Parathyroid adenoma (tissue), 2 donors: ENCODE measurements around the gene NEIL1.
"Not testable (repeated sequence)": the region's sequence is repeated elsewhere in the genome, so short reads cannot be mapped to it uniquely, and the experiment has no call there.

Experiments used
- H2AFZ ChIP-seq: fragments of 300-600 bp; sonication (generic); one replicate; pipeline ENCODE4 v1.7.0; 2017; ENCODE audit warnings: antibody characterized with exemption, mild to moderate bottlenecking
- H3K27ac ChIP-seq: fragments of 300-600 bp; sonication (generic); one replicate; pipeline ENCODE4 v1.7.0; 2017
- H3K27me3 ChIP-seq: fragments of 300-600 bp; sonication (generic); one replicate; pipeline ENCODE4 v1.7.0; 2017; ENCODE audit warnings: low read length; ENCODE audit not compliant: control insufficient read depth, insufficient read depth
- H3K36me3 ChIP-seq: fragments of 300-600 bp; sonication (generic); one replicate; pipeline ENCODE4 v1.7.0; 2017; ENCODE audit warnings: low read length; ENCODE audit not compliant: control insufficient read depth, insufficient read depth
- H3K4me1 ChIP-seq: fragments of 300-600 bp; sonication (generic); one replicate; pipeline ENCODE4 v1.7.0; 2017; ENCODE audit warnings: control low read depth
- H3K4me2 ChIP-seq: fragments of 300-600 bp; sonication (generic); one replicate; pipeline ENCODE4 v1.7.0; 2017; ENCODE audit warnings: low read length
- H3K4me3 ChIP-seq: fragments of 300-600 bp; sonication (generic); one replicate; pipeline ENCODE4 v1.7.0; 2017; ENCODE audit warnings: low read depth, low read length
- H3K79me2 ChIP-seq: fragments of 300-600 bp; sonication (generic); one replicate; pipeline ENCODE4 v1.7.0; 2017; ENCODE audit warnings: control low read depth
- H3K9ac ChIP-seq: fragments of 300-600 bp; sonication (generic); one replicate; pipeline ENCODE4 v1.7.0; 2017; ENCODE audit warnings: mild to moderate bottlenecking
- H3K9me3 ChIP-seq: fragments of 300-600 bp; sonication (generic); one replicate; pipeline ENCODE4 v1.7.0; 2017; ENCODE audit warnings: low read length; ENCODE audit not compliant: control insufficient read depth
- TF ChIP-seq, protein P1 (sequence below): fragments of 300-600 bp; sonication (generic); IDR thresholded peaks from one replicate; pipeline ENCODE4 v1.7.0; 2017; ENCODE audit warnings: antibody characterized with exemption, mild to moderate bottlenecking
- donor health status: primary hyperparathyroidism.

NEIL1 gene

DNA sequence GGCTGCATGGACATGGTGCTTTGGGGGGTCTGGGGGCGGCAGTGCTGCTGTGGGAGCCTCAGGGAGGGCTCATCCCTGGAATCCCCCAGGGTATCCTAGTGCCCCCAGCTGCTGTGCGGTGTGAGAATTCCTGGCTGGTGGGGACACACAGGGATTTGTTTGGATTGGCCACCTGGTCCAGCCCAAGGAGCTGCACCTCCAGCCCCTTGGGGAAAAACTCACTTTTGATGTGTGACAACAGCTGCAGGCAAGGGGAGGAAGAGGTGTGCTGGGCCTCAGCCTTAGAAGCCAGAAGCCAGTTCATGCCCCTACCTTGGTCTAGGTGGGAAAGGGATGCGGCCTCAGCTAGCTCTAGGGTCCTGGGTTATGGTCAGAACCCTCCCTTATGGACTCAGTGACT, 19.3 kb upstream of the NEIL1 start:
- no peak overlapping the region for H3K9ac ChIP-seq
- no peaks in the 10 kb centered on the region for H3K27me3 ChIP-seq
- no peaks in the 10 kb centered on the region for H3K79me2 ChIP-seq
- no peaks in the 10 kb centered on the region for H3K4me1 ChIP-seq
- TF ChIP-seq, protein P1, sequence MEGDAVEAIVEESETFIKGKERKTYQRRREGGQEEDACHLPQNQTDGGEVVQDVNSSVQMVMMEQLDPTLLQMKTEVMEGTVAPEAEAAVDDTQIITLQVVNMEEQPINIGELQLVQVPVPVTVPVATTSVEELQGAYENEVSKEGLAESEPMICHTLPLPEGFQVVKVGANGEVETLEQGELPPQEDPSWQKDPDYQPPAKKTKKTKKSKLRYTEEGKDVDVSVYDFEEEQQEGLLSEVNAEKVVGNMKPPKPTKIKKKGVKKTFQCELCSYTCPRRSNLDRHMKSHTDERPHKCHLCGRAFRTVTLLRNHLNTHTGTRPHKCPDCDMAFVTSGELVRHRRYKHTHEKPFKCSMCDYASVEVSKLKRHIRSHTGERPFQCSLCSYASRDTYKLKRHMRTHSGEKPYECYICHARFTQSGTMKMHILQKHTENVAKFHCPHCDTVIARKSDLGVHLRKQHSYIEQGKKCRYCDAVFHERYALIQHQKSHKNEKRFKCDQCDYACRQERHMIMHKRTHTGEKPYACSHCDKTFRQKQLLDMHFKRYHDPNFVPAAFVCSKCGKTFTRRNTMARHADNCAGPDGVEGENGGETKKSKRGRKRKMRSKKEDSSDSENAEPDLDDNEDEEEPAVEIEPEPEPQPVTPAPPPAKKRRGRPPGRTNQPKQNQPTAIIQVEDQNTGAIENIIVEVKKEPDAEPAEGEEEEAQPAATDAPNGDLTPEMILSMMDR, result no peak
- H2AFZ ChIP-seq, result no peak overlapping the region
- H3K4me2 ChIP-seq, result no peak overlapping the region
- no peak overlapping the region for H3K27ac ChIP-seq
- no peaks in the 10 kb centered on the region for H3K36me3 ChIP-seq
- no peak overlapping the region for H3K4me3 ChIP-seq
- no peaks in the 10 kb centered on the region for H3K9me3 ChIP-seq

GRCh38 chr15:75328493-75329314, 18.1 kb upstream of the NEIL1 start:
- Histone ChIP-seq H3K79me2 (no peaks in the 10 kb centered on the region), H3K36me3 (no peaks in the 10 kb centered on the region), H3K9ac (no peak overlapping the region), H3K4me2 (no peak overlapping the region), H3K9me3 (no peaks in the 10 kb centered on the region), H3K4me1 (no peaks in the 10 kb centered on the region), H3K4me3 (no peak overlapping the region), H3K27ac (no peak overlapping the region), H3K27me3 (no peaks in the 10 kb centered on the region), H2AFZ (no peak overlapping the region)
- TF ChIP-seq, protein P1, result no peak

- Histone ChIP-seq H3K9ac (no peak overlapping the region), H3K27ac (no peak overlapping the region), H3K4me1 (no peaks in the 10 kb centered on the region), H3K79me2 (no peaks in the 10 kb centered on the region), H3K4me2 (no peak overlapping the region), H3K9me3 (no peaks in the 10 kb centered on the region), H2AFZ (no peak overlapping the region), H3K36me3 (no peaks in the 10 kb centered on the region), H3K4me3 (no peak overlapping the region), H3K27me3 (no peaks in the 10 kb centered on the region)
- TF ChIP-seq, protein P1, result no peak
Observed at GRCh38 chr15:75329571-75329970, 17.3 kb upstream of the NEIL1 start.

DNA sequence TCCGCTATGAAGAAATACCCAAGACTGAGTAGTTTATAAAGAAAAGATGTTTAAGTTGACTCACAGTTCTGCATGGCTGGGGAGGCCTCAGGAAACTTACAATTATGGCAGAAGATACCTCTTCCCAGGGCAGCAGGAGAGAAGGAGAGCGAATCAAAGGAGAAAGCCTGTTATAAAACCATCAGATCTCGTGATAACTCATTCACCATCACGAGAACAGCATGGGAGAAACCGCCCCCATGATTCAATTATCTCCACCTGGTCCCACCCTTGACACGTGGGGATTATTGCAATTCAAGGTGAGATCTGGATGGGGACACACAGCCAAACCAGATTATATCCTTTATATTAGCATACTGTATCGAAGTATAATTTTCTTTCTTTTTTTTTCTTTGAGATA, 14.7 kb upstream of the NEIL1 start:
- H2AFZ ChIP-seq, H3K27me3 ChIP-seq, H3K79me2 ChIP-seq, H3K4me2 ChIP-seq, H3K4me1 ChIP-seq, H3K9me3 ChIP-seq, H3K36me3 ChIP-seq, H3K27ac ChIP-seq, H3K4me3 ChIP-seq, H3K9ac ChIP-seq: not testable (repeated sequence)

DNA sequence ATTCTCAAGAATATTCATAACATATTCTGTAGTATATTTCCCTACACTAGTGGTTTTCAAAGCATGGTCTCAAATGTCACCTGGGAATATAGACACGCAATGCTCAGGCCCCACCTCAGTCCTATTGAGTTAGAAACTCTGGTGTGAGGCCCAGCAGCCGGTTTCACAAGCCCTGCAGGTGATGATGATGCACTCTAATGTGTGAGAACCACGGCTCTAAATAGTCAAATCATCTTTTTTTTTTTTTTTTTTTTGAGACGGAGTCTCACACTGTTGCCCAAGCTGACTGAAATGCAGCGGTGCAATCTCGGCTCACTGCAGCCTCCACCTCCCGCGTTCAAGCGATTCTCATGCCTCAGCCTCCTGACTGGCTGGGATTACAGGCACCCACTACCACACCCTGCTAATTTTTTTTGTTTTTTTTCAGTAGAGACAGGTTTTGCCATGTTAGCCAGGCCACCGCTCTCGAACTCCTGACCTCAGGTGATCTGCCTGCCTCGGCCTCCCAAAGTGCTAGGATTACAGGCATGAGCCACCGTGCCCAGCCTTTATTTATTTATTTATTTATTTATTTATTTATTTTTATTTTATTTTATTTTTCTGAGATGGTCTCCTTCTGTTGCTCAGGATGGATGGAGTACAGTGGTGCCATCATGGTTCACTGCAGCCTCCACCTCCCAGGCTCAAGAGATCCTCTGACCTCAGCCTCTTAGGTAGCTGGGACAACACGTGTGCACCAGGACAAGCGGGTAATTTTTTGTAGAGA, 13.0 kb upstream of the NEIL1 start:
- not testable (repeated sequence) for H3K27me3 ChIP-seq, H3K9me3 ChIP-seq, H3K9ac ChIP-seq, H3K4me1 ChIP-seq, H3K27ac ChIP-seq, H2AFZ ChIP-seq, H3K4me3 ChIP-seq, H3K36me3 ChIP-seq, H3K79me2 ChIP-seq, H3K4me2 ChIP-seq
